ENCODE results near the gene RGCC.

Gene RGCC

DNA sequence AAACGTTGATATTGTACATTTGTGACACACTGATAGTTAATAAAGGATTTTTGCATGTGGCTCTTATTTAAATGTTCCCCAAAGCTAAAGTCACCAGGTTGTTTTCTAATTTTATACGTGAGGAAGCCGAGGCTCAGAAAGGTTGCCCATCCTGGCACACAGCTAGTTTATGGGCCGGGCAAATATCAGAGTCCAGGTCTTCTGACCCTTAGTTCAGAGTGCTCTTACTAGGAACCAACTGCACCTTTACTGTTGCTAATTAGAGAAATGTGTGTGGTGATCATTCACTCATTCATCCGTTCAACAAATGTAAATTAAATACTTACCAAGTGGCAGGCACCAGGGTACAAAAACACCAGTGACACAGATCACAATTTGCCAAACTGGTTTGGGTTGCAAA, 46.3 kb upstream of the RGCC start:
- Histone ChIP-seq H3K27me3 (ENCODE audit: control insufficient read depth in 3 of 3, insufficient read depth in 3 of 3, low read depth in 1 of 3, low read length in 3 of 3) (peaks cover 0 to 2% (median 0%) of the 10 kb centered on the region in 3 experiments), H3K4ac (ENCODE audit: low read length) (no peak overlapping the region), H2AFZ (ENCODE audit: low read length) (no peak overlapping the region), H2BK12ac (ENCODE audit: low read length) (no peak overlapping the region), H3K18ac (ENCODE audit: low read length) (no peak overlapping the region), H3K9ac (ENCODE audit: low read depth, low read length, poor library complexity) (no peak overlapping the region), H3K27ac (replicated peaks; ENCODE audit: low read length) (no peak overlapping the region), H2AK5ac (ENCODE audit: low read depth, low read length) (no peak overlapping the region), H2BK5ac (ENCODE audit: low read length) (no peak overlapping the region), H4K91ac (ENCODE audit: low read depth, low read length, poor library complexity) (no peak overlapping the region), H3K14ac (ENCODE audit: low read length) (no peak overlapping the region), H2BK15ac (ENCODE audit: low read length) (no peak overlapping the region), H4K8ac (ENCODE audit: low read depth, low read length) (no peak overlapping the region), H3K23ac (ENCODE audit: low read depth, low read length, poor library complexity) (no peak overlapping the region), H3K4me1 (ENCODE audit: control insufficient read depth in 2 of 2, insufficient read depth in 1 of 2, low read depth in 1 of 2, low read length in 2 of 2) (no peaks in the 10 kb centered on the region), H3K36me3 (replicated peaks in 1 of 2; ENCODE audit: control insufficient read depth in 2 of 2, insufficient read depth in 2 of 2, low read length in 2 of 2) (no peaks in the 10 kb centered on the region), H3K79me1 (ENCODE audit: low read depth, low read length) (no peaks in the 10 kb centered on the region), H3K4me2 (ENCODE audit: insufficient read depth, low read length, poor library complexity, severe bottlenecking) (no peak overlapping the region), H3K9me3 (replicated peaks in 1 of 2; ENCODE audit: control insufficient read depth in 2 of 2, insufficient read depth in 1 of 2, low read depth in 1 of 2, low read length in 2 of 2) (no peaks in the 10 kb centered on the region), H3K4me3 (ENCODE audit: low read length in 2 of 2) (no peak overlapping the region), H2BK120ac (ENCODE audit: low read depth, low read length) (no peak overlapping the region)
- no CpG with 5 or more reads among the region's 5 CpGs for WGBS, 2 donors (ENCODE audit: extremely low coverage in 2 of 2, insufficient read length in 2 of 2, insufficient replicate concordance in 1 of 2)
- no peak for DNase-seq (ENCODE audit: low spot score)

DNA sequence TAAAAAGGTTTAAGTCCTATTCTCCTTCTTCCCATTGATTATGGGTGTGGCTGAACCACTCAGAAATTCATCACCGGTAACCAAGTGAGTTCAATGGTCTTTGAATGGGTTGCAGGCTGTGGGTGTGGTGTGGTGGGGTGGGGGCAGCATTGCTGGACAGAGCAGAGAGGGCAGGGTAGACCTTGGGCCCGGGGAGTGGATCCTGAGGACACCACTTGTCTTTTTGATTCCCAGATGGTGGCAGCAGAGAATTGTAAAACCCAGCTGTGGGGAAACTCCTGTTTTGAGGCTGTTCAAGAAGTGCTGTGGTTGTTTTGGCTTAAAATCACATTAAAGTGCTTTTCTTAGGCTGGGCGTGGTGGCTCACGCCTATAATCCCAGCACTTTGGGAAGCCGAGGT, 45.8 kb upstream of the RGCC start:
- Histone ChIP-seq H2BK12ac (ENCODE audit: low read length) (no peak overlapping the region), H3K18ac (ENCODE audit: low read length) (no peak overlapping the region), H3K79me1 (ENCODE audit: low read depth, low read length) (no peaks in the 10 kb centered on the region), H4K91ac (ENCODE audit: low read depth, low read length, poor library complexity) (no peak overlapping the region), H2BK5ac (ENCODE audit: low read length) (no peak overlapping the region), H4K8ac (ENCODE audit: low read depth, low read length) (no peak overlapping the region), H3K36me3 (replicated peaks in 1 of 2; ENCODE audit: control insufficient read depth in 2 of 2, insufficient read depth in 2 of 2, low read length in 2 of 2) (no peaks in the 10 kb centered on the region), H3K4me1 (ENCODE audit: control insufficient read depth in 2 of 2, insufficient read depth in 1 of 2, low read depth in 1 of 2, low read length in 2 of 2) (no peaks in the 10 kb centered on the region), H3K9ac (ENCODE audit: low read depth, low read length, poor library complexity) (no peak overlapping the region), H2BK15ac (ENCODE audit: low read length) (no peak overlapping the region), H3K14ac (ENCODE audit: low read length) (no peak overlapping the region), H3K9me3 (replicated peaks in 1 of 2; ENCODE audit: control insufficient read depth in 2 of 2, insufficient read depth in 1 of 2, low read depth in 1 of 2, low read length in 2 of 2) (no peaks in the 10 kb centered on the region), H3K27ac (replicated peaks; ENCODE audit: low read length) (no peak overlapping the region), H3K4me3 (ENCODE audit: low read length in 2 of 2) (no peak overlapping the region), H2AFZ (ENCODE audit: low read length) (no peak overlapping the region), H2AK5ac (ENCODE audit: low read depth, low read length) (no peak overlapping the region), H2BK120ac (ENCODE audit: low read depth, low read length) (no peak overlapping the region), H3K23ac (ENCODE audit: low read depth, low read length, poor library complexity) (no peak overlapping the region), H3K4ac (ENCODE audit: low read length) (no peak overlapping the region), H3K4me2 (ENCODE audit: insufficient read depth, low read length, poor library complexity, severe bottlenecking) (no peak overlapping the region), H3K27me3 (ENCODE audit: control insufficient read depth in 3 of 3, insufficient read depth in 3 of 3, low read depth in 1 of 3, low read length in 3 of 3) (peaks cover 0 to 2% (median 0%) of the 10 kb centered on the region in 3 experiments)
- no CpG with 5 or more reads among the region's 5 CpGs for WGBS, 2 donors (ENCODE audit: extremely low coverage in 2 of 2, insufficient read length in 2 of 2, insufficient replicate concordance in 1 of 2)
- DNase-seq (ENCODE audit: low spot score) = peak; percentile 24

DNA sequence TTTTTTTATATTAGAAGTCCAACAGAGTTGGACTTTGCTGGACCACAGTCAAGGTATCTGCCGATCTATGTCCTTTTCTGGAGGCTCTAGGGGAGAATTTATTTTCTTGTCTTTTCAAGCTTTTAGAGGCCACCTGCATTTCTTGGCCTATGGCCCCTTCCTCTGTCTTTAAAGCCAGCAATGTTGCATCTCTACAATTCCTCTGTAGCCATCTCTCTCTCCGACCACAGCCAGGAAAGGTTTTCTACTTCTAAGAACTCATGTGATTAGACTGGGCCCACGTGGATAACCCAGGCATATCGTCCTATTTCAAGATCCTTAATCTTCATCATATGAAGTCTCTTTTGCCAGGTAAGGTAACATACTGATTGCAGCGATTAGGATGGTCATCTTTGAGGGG, 43.5 kb upstream of the RGCC start:
- Histone ChIP-seq H3K23ac (ENCODE audit: low read depth, low read length, poor library complexity) (no peak overlapping the region), H2BK12ac (ENCODE audit: low read length) (no peak overlapping the region), H3K9me3 (replicated peaks in 1 of 2; ENCODE audit: control insufficient read depth in 2 of 2, insufficient read depth in 1 of 2, low read depth in 1 of 2, low read length in 2 of 2) (no peaks in the 10 kb centered on the region), H4K91ac (ENCODE audit: low read depth, low read length, poor library complexity) (no peak overlapping the region), H4K8ac (ENCODE audit: low read depth, low read length) (no peak overlapping the region), H3K27me3 (ENCODE audit: control insufficient read depth in 3 of 3, insufficient read depth in 3 of 3, low read depth in 1 of 3, low read length in 3 of 3) (peaks cover 0 to 2% (median 0%) of the 10 kb centered on the region in 3 experiments), H3K18ac (ENCODE audit: low read length) (no peak overlapping the region), H2AK5ac (ENCODE audit: low read depth, low read length) (no peak overlapping the region), H3K79me1 (ENCODE audit: low read depth, low read length) (no peaks in the 10 kb centered on the region), H3K14ac (ENCODE audit: low read length) (no peak overlapping the region), H2BK15ac (ENCODE audit: low read length) (no peak overlapping the region), H3K36me3 (replicated peaks in 1 of 2; ENCODE audit: control insufficient read depth in 2 of 2, insufficient read depth in 2 of 2, low read length in 2 of 2) (no peaks in the 10 kb centered on the region), H3K4ac (ENCODE audit: low read length) (no peak overlapping the region), H2BK120ac (ENCODE audit: low read depth, low read length) (no peak overlapping the region), H3K4me2 (ENCODE audit: insufficient read depth, low read length, poor library complexity, severe bottlenecking) (no peak overlapping the region), H3K27ac (replicated peaks; ENCODE audit: low read length) (no peak overlapping the region), H3K4me1 (ENCODE audit: control insufficient read depth in 2 of 2, insufficient read depth in 1 of 2, low read depth in 1 of 2, low read length in 2 of 2) (no peaks in the 10 kb centered on the region), H2AFZ (ENCODE audit: low read length) (no peak overlapping the region), H2BK5ac (ENCODE audit: low read length) (no peak overlapping the region), H3K4me3 (ENCODE audit: low read length in 2 of 2) (no peak overlapping the region), H3K9ac (ENCODE audit: low read depth, low read length, poor library complexity) (no peak overlapping the region)
- WGBS, 2 donors (ENCODE audit: extremely low coverage in 2 of 2, insufficient read length in 2 of 2, insufficient replicate concordance in 1 of 2) = no CpG with 5 or more reads among the region's 5 CpGs
- no peak for DNase-seq (ENCODE audit: low spot score)

- H2BK15ac ChIP-seq (ENCODE audit: low read length) = no peak overlapping the region
- no peak overlapping the region for H3K14ac ChIP-seq (ENCODE audit: low read length)
- no peak overlapping the region for H2BK5ac ChIP-seq (ENCODE audit: low read length)
- H3K4me1 ChIP-seq (ENCODE audit: control insufficient read depth in 2 of 2, insufficient read depth in 1 of 2, low read depth in 1 of 2, low read length in 2 of 2) = no peaks in the 10 kb centered on the region
- no peak overlapping the region for H3K27ac ChIP-seq (replicated peaks; ENCODE audit: low read length)
- no peak overlapping the region for H2BK120ac ChIP-seq (ENCODE audit: low read depth, low read length)
- H3K9ac ChIP-seq (ENCODE audit: low read depth, low read length, poor library complexity) = no peak overlapping the region
- no peak overlapping the region for H3K4me3 ChIP-seq (ENCODE audit: low read length in 2 of 2)
- H3K9me3 ChIP-seq (replicated peaks in 1 of 2; ENCODE audit: control insufficient read depth in 2 of 2, insufficient read depth in 1 of 2, low read depth in 1 of 2, low read length in 2 of 2) = no peaks in the 10 kb centered on the region
- no peak overlapping the region for H3K4ac ChIP-seq (ENCODE audit: low read length)
- no peak overlapping the region for H2AFZ ChIP-seq (ENCODE audit: low read length)
- DNase-seq (ENCODE audit: low spot score) = no peak
- no peaks in the 10 kb centered on the region for H3K36me3 ChIP-seq (replicated peaks in 1 of 2; ENCODE audit: control insufficient read depth in 2 of 2, insufficient read depth in 2 of 2, low read length in 2 of 2)
- WGBS, 2 donors (ENCODE audit: extremely low coverage in 2 of 2, insufficient read length in 2 of 2, insufficient replicate concordance in 1 of 2) = no CpG with 5 or more reads among the region's 3 CpGs
- H2AK5ac ChIP-seq (ENCODE audit: low read depth, low read length) = no peak overlapping the region
- no peak overlapping the region for H3K4me2 ChIP-seq (ENCODE audit: insufficient read depth, low read length, poor library complexity, severe bottlenecking)
- no peak overlapping the region for H3K18ac ChIP-seq (ENCODE audit: low read length)
- H4K8ac ChIP-seq (ENCODE audit: low read depth, low read length) = no peak overlapping the region
- no peak overlapping the region for H3K23ac ChIP-seq (ENCODE audit: low read depth, low read length, poor library complexity)
- H4K91ac ChIP-seq (ENCODE audit: low read depth, low read length, poor library complexity) = no peak overlapping the region
- no peaks in the 10 kb centered on the region for H3K79me1 ChIP-seq (ENCODE audit: low read depth, low read length)
- no peaks in the 10 kb centered on the region for H3K27me3 ChIP-seq (ENCODE audit: control insufficient read depth in 3 of 3, insufficient read depth in 3 of 3, low read depth in 1 of 3, low read length in 3 of 3)
- H2BK12ac ChIP-seq (ENCODE audit: low read length) = no peak overlapping the region
Measured at GRCh38 chr13:41416276-41416675, 41.1 kb upstream of the RGCC start.

Data from neuronal stem cell (in vitro differentiated cells).